ENCODE measurements around the gene FLT1.

FLT1 gene

GRCh38 chr13:28267497-28267896 is 227.4 kb downstream of the FLT1 start:
- Histone ChIP-seq H3K9me3 (ENCODE audit: control insufficient read depth, low read length) (no peaks in the 10 kb centered on the region), H3K4me3 (ENCODE audit: insufficient read depth, low read depth, low read length) (no peak overlapping the region), H3K4me1 (ENCODE audit: control insufficient read depth, insufficient read depth, low read length) (no peaks in the 10 kb centered on the region), H3K36me3 (ENCODE audit: control insufficient read depth, insufficient read depth, low read length) (peaks cover 18% of the 10 kb centered on the region), H3K27ac (ENCODE audit: insufficient read depth, low read depth, low read length, poor library complexity, severe bottlenecking) (no peak overlapping the region), H3K27me3 (ENCODE audit: control insufficient read depth, insufficient read depth, low read length, poor library complexity, severe bottlenecking) (no peaks in the 10 kb centered on the region)
- 92 to 97% methylated on average over 2 to 3 of the region's 4 CpGs for WGBS, 2 experiments

- Histone ChIP-seq H3K36me3 (ENCODE audit: control insufficient read depth, insufficient read depth, low read length) (peaks cover 12% of the 10 kb centered on the region), H3K9me3 (ENCODE audit: control insufficient read depth, low read length) (no peaks in the 10 kb centered on the region), H3K4me1 (ENCODE audit: control insufficient read depth, insufficient read depth, low read length) (no peaks in the 10 kb centered on the region), H3K4me3 (ENCODE audit: insufficient read depth, low read depth, low read length) (no peak overlapping the region), H3K27me3 (ENCODE audit: control insufficient read depth, insufficient read depth, low read length, poor library complexity, severe bottlenecking) (no peaks in the 10 kb centered on the region), H3K27ac (ENCODE audit: insufficient read depth, low read depth, low read length, poor library complexity, severe bottlenecking) (no peak overlapping the region)
- 89 to 93% methylated on average over 3 of the region's 3 CpGs for WGBS, 2 experiments
Observed at GRCh38 chr13:28258417-28258816, 236.5 kb downstream of the FLT1 start.

- H3K4me3 ChIP-seq (ENCODE audit: insufficient read depth, low read depth, low read length) = no peak overlapping the region
- WGBS, 2 experiments = 93 to 94% methylated on average over 3 of the region's 4 CpGs
- H3K36me3 ChIP-seq (ENCODE audit: control insufficient read depth, insufficient read depth, low read length) = peaks cover 12% of the 10 kb centered on the region
- H3K4me1 ChIP-seq (ENCODE audit: control insufficient read depth, insufficient read depth, low read length) = no peaks in the 10 kb centered on the region
- H3K9me3 ChIP-seq (ENCODE audit: control insufficient read depth, low read length) = no peaks in the 10 kb centered on the region
- no peaks in the 10 kb centered on the region for H3K27me3 ChIP-seq (ENCODE audit: control insufficient read depth, insufficient read depth, low read length, poor library complexity, severe bottlenecking)
- no peak overlapping the region for H3K27ac ChIP-seq (ENCODE audit: insufficient read depth, low read depth, low read length, poor library complexity, severe bottlenecking)
Observed at GRCh38 chr13:28257305-28257704, 237.6 kb downstream of the FLT1 start.

GRCh38 chr13:28252547-28252946 is 242.4 kb downstream of the FLT1 start:
- Histone ChIP-seq H3K36me3 (ENCODE audit: control insufficient read depth, insufficient read depth, low read length) (peaks cover 12% of the 10 kb centered on the region), H3K27ac (ENCODE audit: insufficient read depth, low read depth, low read length, poor library complexity, severe bottlenecking) (no peak overlapping the region), H3K4me1 (ENCODE audit: control insufficient read depth, insufficient read depth, low read length) (no peaks in the 10 kb centered on the region), H3K9me3 (ENCODE audit: control insufficient read depth, low read length) (no peaks in the 10 kb centered on the region), H3K4me3 (ENCODE audit: insufficient read depth, low read depth, low read length) (no peak overlapping the region), H3K27me3 (ENCODE audit: control insufficient read depth, insufficient read depth, low read length, poor library complexity, severe bottlenecking) (no peaks in the 10 kb centered on the region)
- WGBS, 2 experiments = no CpG with 5 or more reads among the region's 1 CpG

GRCh38 chr13:28251466-28251865 is 243.5 kb downstream of the FLT1 start:
- WGBS, 2 experiments = 94 to 96% methylated on average over 5 to 6 of the region's 6 CpGs
- Histone ChIP-seq H3K36me3 (ENCODE audit: control insufficient read depth, insufficient read depth, low read length) (peaks cover 4% of the 10 kb centered on the region), H3K27ac (ENCODE audit: insufficient read depth, low read depth, low read length, poor library complexity, severe bottlenecking) (no peak overlapping the region), H3K4me1 (ENCODE audit: control insufficient read depth, insufficient read depth, low read length) (no peaks in the 10 kb centered on the region), H3K27me3 (ENCODE audit: control insufficient read depth, insufficient read depth, low read length, poor library complexity, severe bottlenecking) (no peaks in the 10 kb centered on the region), H3K9me3 (ENCODE audit: control insufficient read depth, low read length) (no peaks in the 10 kb centered on the region), H3K4me3 (ENCODE audit: insufficient read depth, low read depth, low read length) (no peak overlapping the region)

GRCh38 chr13:28250542-28250941 is 244.4 kb downstream of the FLT1 start:
- 85 to 89% methylated on average over 9 to 10 of the region's 10 CpGs for WGBS, 2 experiments
- H3K4me3 ChIP-seq (ENCODE audit: insufficient read depth, low read depth, low read length) = no peak overlapping the region

More at GRCh38 chr13:28250542-28250941, 244.4 kb downstream of the FLT1 start:
- no peaks in the 10 kb centered on the region for H3K9me3 ChIP-seq (ENCODE audit: control insufficient read depth, low read length)
- no peak overlapping the region for H3K27ac ChIP-seq (ENCODE audit: insufficient read depth, low read depth, low read length, poor library complexity, severe bottlenecking)
- H3K4me1 ChIP-seq (ENCODE audit: control insufficient read depth, insufficient read depth, low read length) = no peaks in the 10 kb centered on the region
- no peaks in the 10 kb centered on the region for H3K27me3 ChIP-seq (ENCODE audit: control insufficient read depth, insufficient read depth, low read length, poor library complexity, severe bottlenecking)
- no peaks in the 10 kb centered on the region for H3K36me3 ChIP-seq (ENCODE audit: control insufficient read depth, insufficient read depth, low read length)

Measured in ectodermal cell (in vitro differentiated cells).